Hematopoietic multipotent progenitor cell treated with erythropoietin and hydrocortisone succinate and interleukin-3 and kit ligand, for 17 days (in vitro differentiated cells): ENCODE results near the gene LTN1.
A peak's percentile ranks its signal among the peaks of the same experiment; 100 is the strongest.
"Not testable (repeated sequence)": the region's sequence is repeated elsewhere in the genome, so short reads cannot be mapped to it uniquely, and the experiment has no call there.

ENCODE experiments used
- DNase-seq: peaks from one replicate; pipeline ENCODE4 v3.0.0-alpha.2; 2015; ENCODE audit warnings: low spot score

Gene LTN1

DNA sequence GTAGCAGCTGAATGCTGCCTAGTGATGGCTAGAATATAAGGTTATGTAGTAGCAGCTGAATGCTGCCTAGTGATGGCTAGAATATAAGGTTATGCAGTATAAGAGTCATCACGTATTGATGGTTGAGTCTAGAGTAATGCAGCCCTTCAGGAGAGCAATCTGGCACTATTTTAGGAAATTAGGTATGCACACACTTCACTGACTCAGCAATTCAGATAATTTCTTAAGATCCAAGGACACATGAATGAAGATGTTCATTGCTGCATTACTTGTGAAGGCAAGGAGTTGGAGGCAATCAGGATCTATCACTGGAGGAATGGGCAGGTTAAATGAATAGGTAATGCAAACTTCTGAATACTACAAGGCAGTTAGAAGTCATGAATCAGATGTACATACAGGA, 13.6 kb downstream of the LTN1 start:
- DNase-seq: no peak

DNA sequence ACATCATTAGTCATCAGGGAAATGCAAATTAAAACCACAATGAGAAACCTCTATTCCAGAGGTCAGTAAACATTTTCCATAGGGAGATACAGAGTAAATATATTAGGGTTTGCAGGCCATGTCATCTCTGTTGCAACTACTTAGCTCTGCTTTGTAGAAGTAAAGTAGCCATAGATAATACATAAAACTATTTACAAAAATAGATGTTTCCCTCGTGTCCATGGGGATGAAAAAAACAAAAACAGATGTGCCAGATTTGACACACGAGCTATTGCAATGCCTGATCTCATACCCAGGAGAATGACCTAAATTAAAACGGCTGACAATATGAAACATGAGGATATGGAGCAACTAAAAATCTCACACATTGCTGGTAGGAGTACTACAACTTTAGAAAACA, 17.3 kb downstream of the LTN1 start:
- no peak for DNase-seq

GRCh38 chr21:28974531-28975227, 18.0 kb downstream of the LTN1 start:
- DNase-seq: no peak

- DNase-seq: no peak
These were observed 20.3 kb downstream of the LTN1 start for GRCh38 chr21:28972398-28972797.

GRCh38 chr21:28971171-28971570, 21.5 kb downstream of the LTN1 start:
- no peak for DNase-seq

- DNase-seq: no peak
These were observed 28.8 kb downstream of the LTN1 start for GRCh38 chr21:28963831-28964230.

DNA sequence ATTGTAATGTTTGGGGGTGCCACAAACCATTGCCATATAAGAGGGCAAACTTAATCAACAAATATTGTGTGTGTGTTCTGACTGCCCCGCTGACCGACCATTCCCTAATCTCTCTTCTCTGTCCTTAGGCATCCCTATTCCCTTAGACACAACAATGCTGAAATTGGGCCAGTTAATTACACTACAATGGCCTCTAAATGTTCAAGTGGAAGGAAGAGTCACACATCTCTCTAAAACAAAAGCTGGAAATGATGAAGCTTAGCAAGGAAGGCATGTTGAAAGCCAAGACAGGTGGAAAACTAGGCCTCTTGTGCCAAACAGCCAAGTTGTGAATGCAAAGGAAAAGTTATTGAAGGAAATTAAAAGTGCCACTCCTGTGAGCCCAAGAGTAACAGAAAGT, 30.2 kb downstream of the LTN1 start:
- DNase-seq: no peak

DNA sequence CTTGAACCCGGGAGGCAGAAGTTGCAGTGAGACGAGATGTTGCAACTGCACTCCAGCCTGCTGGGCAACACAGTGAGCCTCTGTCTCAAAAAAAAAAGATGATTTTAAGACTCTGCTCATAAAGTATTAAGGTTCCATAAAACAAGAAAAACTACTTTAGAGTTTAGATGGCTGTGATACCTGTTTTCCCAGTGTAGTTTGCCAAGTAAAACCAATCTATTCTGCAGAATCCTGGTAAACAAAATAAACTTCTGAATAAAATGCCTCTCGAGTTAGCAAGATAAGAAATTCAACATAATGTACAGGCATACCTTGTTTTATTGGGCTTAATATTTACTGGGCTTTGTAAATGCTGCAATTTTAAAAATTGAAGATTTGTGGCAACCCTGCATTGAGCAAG, 30.8 kb downstream of the LTN1 start:
- no peak for DNase-seq

- no peak for DNase-seq
These were observed 32.4 kb downstream of the LTN1 start for GRCh38 chr21:28960245-28960644.

GRCh38 chr21:28959367-28960099, 33.1 kb downstream of the LTN1 start:
- DNase-seq: no peak

GRCh38 chr21:28953247-28953646, 39.4 kb downstream of the LTN1 start:
- no peak for DNase-seq

GRCh38 chr21:28952686-28953085, 40.0 kb downstream of the LTN1 start:
- DNase-seq: no peak

DNA sequence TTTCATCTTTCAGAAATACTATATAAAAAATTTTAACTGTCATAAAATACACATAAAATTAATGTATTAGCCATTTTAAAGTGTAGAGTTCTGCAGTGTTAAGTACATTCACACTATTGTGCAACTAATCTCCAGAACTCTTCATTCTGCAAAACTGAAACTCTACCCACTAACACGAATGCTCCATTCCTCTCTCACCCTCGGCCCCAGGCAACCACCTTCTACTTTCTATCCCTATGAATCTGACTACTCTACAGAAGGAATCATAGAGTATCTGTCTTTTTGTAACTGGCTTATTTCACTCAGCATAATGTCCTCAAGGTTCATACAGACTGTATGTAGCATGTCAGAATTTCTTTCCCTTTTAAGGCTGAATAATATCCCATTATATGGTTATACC, 43.4 kb downstream of the LTN1 start:
- DNase-seq: no peak

GRCh38 chr21:28944296-28944695, 48.4 kb downstream of the LTN1 start:
- no peak for DNase-seq

GRCh38 chr21:28943631-28944030, 49.0 kb downstream of the LTN1 start:
- DNase-seq: no peak

DNA sequence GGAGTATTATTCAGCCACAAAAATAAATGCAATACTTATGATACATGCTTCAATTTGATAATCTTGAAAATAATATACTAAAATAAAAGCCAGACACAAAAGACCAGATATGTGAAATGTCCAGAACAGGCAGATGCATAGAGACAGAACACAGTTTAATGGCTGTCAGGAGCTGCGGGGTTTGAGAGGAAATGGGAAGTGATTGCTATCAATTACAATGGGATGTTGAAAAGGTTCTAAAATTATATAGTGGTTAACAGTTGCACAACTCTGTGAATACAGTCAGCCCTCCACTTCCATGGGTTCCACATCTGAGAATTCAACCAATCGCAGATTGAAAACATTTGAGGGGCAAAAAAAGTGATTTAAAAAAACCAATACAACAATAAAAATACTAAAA, 54.0 kb downstream of the LTN1 start:
- no peak for DNase-seq

DNA sequence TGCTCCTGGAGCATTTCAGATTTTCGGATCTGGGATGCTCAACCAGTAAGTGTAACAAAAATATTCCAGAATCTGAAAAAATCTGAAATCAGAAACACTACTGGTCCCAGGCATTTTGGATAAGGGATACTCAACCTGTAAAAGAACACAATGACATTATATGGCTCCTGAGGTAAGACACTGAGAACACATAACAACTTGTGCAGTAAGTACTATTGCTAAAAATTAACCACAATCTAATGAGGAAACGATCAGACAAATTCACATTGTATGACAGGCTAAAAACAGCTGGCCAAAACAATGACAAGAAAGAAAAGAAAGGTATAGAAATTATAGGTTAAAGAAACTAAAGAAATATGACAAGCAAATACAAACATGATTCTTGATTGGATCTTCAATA, 54.9 kb downstream of the LTN1 start:
- no peak for DNase-seq

DNA sequence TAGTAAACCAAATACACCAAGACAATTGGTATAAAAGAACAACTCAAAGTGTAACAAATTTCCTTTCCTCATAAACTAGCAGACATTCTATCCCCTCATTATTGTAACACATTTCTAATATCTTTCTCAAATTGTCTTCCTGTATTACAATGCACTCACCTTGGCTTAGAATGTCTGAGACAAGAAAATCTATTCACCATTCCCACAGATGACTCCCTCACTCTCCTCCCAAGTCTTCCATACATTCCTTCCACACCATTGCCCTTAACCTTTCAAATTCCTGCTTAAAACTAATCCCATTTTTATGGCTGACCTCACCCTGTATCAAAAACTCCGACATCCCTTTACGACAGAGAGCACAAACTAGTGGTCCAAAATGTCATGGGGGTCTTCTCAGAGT, 56.0 kb downstream of the LTN1 start:
- no peak for DNase-seq

DNA sequence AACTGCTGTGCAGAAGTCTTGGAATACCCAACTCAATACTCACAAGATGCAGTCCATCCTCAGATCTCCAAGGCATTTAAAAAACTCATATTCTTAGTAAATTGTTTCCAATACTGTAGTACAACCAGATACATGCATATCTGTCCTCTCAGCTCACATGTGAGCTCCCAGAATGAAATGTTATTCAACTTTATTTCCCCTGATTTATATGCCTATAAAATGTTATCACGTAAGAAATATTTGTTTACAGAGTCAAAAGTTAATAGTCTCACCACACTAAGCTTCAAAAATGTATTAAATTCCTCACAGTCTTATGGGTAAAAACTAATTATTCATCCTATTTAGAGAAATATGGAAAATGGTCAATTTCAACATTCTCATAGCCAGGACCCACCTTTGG, 56.6 kb downstream of the LTN1 start:
- DNase-seq: no peak

DNA sequence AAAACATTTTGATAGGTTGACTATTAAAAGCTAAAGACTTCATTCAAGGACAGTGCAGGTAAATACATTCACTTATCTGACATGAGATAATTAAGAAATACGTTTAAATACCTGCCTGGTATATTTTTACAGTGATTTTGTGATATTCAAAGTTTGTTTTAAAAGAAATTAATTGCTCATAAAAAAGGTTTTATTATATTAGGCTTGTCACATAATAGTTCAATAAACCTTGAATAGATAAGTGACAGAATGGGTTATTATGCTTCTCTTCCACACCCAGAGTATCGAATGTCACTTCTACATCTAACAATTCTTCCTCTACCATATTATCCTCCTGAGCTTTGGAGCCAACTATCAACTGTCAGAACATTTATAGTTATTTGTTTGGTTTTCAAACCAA, 60.0 kb downstream of the LTN1 start:
- no peak for DNase-seq

- not testable (repeated sequence) for DNase-seq
These were observed 60.8 kb downstream of the LTN1 start for GRCh38 chr21:28931708-28932372.

DNA sequence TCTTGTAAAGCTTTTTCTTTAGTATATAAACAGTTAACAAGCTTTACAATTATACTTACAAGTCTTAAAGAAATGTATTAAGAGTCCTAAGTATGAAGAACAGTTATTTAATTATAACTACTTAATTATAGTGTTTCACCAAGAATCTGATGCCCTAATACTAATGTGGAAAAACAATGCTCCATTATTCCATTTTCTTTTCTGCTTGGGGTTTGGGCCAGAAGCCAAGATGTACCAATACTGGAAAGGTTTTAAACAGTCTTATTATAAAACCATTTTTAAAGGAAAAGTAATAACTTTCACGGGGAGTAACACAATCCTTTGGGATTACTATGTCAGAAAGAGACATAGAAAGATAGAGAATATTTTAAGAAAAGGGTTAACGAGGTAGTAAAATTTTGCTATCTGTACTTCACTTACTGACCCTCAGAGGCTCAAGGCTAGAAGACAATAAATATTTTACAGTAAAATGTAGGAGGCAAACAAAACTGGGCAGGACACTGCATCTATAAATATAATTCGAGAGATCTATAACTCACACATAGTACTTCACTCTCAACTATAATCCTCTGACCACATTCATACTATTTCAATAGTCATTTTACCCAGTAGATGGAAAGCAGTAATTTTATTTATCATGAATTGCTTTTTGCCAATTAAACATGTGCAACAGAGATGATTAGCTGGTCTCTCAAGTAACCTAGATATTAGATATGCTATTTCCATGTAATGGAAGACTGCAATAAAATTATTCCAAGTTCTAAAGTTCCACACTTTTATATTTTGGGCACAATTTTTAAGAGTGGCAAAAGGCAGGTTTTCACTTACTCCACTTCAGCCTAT, 63.9 kb downstream of the LTN1 start:
- peak; percentile 21 for DNase-seq
